DND-41 (cell line): ENCODE results near the gene CFLAR.

Experiments used
- EZH2 ChIP-seq: IDR thresholded peaks from 3 replicates; pipeline ENCODE4 v1.6.1; 2012; ENCODE audit warnings: borderline replicate concordance, low read depth, mild to moderate bottlenecking, moderate library complexity, low read length, inconsistent platforms; ENCODE audit not compliant: severe bottlenecking
- TF ChIP-seq, protein P1 (sequence below): IDR thresholded peaks from 2 replicates; pipeline ENCODE4 v1.5.1; 2012; ENCODE audit warnings: borderline replicate concordance, low read length, moderate library complexity, mild to moderate bottlenecking; ENCODE audit not compliant: poor library complexity, severe bottlenecking; ENCODE audit errors: extremely low read depth

DNA sequence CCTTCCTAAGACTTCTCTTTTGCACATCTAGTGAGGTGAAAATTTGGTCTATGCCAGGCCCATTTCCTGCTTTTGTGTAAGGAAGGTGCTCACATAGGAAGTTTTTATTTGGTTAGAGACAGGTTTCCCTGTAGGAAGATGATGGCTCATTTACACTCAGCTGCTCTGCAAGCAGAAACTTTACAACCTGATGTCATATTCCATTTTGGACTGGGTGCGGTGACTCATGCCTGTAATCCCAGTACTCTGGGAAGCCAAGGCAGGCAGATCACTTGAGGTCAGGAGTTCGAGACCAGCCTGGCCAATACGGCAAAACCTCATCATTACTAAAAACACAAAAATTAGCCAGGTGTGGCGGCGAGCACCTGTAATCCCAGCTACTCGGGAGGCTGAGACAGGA, 102.8 kb downstream of the CFLAR start:
- TF ChIP-seq, protein P1, sequence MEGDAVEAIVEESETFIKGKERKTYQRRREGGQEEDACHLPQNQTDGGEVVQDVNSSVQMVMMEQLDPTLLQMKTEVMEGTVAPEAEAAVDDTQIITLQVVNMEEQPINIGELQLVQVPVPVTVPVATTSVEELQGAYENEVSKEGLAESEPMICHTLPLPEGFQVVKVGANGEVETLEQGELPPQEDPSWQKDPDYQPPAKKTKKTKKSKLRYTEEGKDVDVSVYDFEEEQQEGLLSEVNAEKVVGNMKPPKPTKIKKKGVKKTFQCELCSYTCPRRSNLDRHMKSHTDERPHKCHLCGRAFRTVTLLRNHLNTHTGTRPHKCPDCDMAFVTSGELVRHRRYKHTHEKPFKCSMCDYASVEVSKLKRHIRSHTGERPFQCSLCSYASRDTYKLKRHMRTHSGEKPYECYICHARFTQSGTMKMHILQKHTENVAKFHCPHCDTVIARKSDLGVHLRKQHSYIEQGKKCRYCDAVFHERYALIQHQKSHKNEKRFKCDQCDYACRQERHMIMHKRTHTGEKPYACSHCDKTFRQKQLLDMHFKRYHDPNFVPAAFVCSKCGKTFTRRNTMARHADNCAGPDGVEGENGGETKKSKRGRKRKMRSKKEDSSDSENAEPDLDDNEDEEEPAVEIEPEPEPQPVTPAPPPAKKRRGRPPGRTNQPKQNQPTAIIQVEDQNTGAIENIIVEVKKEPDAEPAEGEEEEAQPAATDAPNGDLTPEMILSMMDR = no peak
- no peak for TF ChIP-seq EZH2
